ENCODE results near the gene CACNA1A. TPM values are rescaled to one million over a fixed set of nuclear protein-coding genes. Genes with fewer than 3 reads are reported as not detected.
"Not testable (repeated sequence)": the region's sequence is repeated elsewhere in the genome, so short reads cannot be mapped to it uniquely, and the experiment has no call there.

Gene CACNA1A
- total RNA-seq, 1 donor from 2014 or later, result 0.44 TPM

DNA sequence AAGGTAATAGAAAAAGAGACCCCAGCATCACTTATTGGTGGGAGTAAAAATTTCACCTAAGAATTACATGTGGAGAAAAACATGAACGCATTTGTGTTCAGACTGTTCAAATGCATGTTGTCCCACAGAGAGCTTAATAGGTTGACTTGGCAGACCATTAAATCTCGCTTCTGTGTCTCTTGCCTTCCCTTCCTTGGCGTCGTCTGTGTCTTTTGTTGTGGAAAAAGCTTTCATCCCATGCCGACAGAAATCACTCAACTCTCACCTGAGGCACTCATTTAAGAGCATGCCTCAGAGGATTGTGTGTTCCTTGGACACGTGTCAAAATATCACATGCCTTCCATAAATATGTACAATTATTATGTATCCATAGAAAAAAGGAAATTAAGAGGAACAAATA lies 24.4 kb upstream of the CACNA1A start:
- no peak overlapping the region for H3K27ac ChIP-seq (replicated peaks)
- no peak for DNase-seq
- no peaks in the 10 kb centered on the region for H3K9me3 ChIP-seq (replicated peaks)
- H3K4me1 ChIP-seq, result no peaks in the 10 kb centered on the region
- H3K27me3 ChIP-seq (ENCODE audit: low read depth), result peaks cover 77% of the 10 kb centered on the region
- no peaks in the 10 kb centered on the region for H3K36me3 ChIP-seq
- TF ChIP-seq, protein P1, sequence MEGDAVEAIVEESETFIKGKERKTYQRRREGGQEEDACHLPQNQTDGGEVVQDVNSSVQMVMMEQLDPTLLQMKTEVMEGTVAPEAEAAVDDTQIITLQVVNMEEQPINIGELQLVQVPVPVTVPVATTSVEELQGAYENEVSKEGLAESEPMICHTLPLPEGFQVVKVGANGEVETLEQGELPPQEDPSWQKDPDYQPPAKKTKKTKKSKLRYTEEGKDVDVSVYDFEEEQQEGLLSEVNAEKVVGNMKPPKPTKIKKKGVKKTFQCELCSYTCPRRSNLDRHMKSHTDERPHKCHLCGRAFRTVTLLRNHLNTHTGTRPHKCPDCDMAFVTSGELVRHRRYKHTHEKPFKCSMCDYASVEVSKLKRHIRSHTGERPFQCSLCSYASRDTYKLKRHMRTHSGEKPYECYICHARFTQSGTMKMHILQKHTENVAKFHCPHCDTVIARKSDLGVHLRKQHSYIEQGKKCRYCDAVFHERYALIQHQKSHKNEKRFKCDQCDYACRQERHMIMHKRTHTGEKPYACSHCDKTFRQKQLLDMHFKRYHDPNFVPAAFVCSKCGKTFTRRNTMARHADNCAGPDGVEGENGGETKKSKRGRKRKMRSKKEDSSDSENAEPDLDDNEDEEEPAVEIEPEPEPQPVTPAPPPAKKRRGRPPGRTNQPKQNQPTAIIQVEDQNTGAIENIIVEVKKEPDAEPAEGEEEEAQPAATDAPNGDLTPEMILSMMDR (IDR thresholded peaks at IDR 0.05; ENCODE audit: borderline replicate concordance), result no peak
- intact Hi-C loops (cut with micrococcal nuclease), result no loop called here
- H3K4me3 ChIP-seq, result no peak overlapping the region

DNA sequence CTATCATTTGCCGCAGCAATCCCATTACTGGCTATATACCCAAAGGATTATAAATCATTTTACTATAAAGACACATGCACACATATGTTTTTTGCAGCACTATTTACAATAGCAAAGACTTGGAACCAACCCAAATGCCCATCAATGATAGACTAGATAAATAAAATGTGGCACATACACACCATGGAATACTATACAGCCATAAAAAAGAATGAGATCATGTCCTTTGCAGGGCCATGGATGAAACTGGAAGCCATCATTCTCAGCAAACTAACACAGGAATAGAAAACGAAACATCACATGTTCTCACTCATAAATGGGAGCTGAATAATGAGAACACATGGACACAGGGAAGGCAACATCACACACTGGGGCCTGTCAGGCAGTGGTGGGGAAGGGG lies 23.4 kb upstream of the CACNA1A start:
- H3K27ac ChIP-seq (replicated peaks); H3K4me3 ChIP-seq; intact Hi-C loops (cut with micrococcal nuclease); DNase-seq; H3K36me3 ChIP-seq; H3K9me3 ChIP-seq (replicated peaks); H3K4me1 ChIP-seq: not testable (repeated sequence)
- peaks cover 83% of the 10 kb centered on the region for H3K27me3 ChIP-seq (ENCODE audit: low read depth)

DNA sequence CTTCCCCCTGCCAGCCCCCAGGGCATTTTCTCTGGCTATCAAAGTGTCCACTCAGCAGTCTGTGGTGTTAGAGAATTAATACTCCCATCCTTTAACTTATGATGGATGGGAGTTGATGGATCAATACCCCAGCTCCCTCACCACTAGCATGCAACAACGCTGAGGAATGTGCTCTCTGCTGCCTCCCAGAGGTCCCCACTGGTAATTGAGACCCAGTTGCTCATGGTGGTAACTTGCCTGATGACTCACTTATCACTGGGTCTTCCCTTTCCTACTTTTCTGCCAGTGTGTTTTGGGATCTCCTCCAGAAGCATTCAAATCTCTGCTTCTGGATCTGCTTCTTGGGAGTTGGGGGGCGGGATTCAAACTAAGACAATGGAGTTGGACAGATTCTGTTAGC lies 20.3 kb upstream of the CACNA1A start:
- H3K9me3 ChIP-seq (replicated peaks), result peaks cover 8% of the 10 kb centered on the region
- no peak overlapping the region for H3K27ac ChIP-seq (replicated peaks)
- no peak overlapping the region for H3K4me3 ChIP-seq
- TF ChIP-seq, protein P1 (IDR thresholded peaks at IDR 0.05; ENCODE audit: borderline replicate concordance), result no peak
- DNase-seq, result no peak
- no peaks in the 10 kb centered on the region for H3K36me3 ChIP-seq
- no peaks in the 10 kb centered on the region for H3K4me1 ChIP-seq
- intact Hi-C loops (cut with micrococcal nuclease), result no loop called here
- peaks cover 81% of the 10 kb centered on the region for H3K27me3 ChIP-seq (ENCODE audit: low read depth)

DNA sequence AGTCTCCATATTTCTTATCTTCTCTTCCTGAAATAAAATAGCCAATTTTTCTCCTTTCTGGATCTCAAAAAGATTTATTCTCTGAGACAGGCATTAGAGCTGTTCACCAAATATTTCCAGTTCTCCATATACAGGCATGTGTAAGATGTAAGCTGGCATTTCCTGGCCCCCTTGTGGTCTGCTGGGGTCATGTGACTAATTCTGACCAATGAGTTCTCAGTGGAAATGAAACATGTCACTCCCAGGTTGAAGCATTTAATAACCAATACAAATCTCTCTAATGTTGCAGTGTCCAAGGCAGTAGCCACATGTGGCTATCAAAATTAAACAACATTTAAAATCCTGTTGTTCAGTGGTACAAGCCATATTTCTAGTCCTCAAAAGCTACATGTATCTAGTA lies 14.8 kb upstream of the CACNA1A start:
- intact Hi-C loops (cut with micrococcal nuclease), result no loop called here
- TF ChIP-seq, protein P1 (IDR thresholded peaks at IDR 0.05; ENCODE audit: borderline replicate concordance), result no peak
- Histone ChIP-seq H3K9me3 (replicated peaks) (peaks cover 39% of the 10 kb centered on the region), H3K4me3 (no peak overlapping the region), H3K36me3 (no peaks in the 10 kb centered on the region), H3K27ac (replicated peaks) (no peak overlapping the region), H3K4me1 (no peaks in the 10 kb centered on the region), H3K27me3 (ENCODE audit: low read depth) (peaks cover 56% of the 10 kb centered on the region)
- no peak for DNase-seq

DNA sequence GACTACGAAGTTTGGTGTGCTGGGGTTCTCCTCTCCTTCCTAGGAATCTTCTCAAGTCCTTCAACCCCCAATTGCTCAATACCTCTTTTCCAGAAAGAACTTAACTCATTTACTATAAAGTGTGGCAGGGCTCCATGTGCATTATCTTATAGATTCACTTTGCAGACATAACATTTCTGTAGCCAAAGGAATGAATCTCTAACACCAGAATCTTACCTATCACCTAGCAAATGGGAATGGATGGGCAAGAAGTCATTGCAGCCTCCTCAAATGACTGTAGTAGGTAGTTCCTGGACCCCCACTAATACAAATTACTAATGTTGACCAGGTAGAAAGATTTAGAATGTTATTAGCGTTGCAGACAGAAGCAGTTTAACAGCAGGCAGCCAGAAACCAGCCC lies 5.7 kb upstream of the CACNA1A start:
- TF ChIP-seq, protein P1 (IDR thresholded peaks at IDR 0.05; ENCODE audit: borderline replicate concordance), result no peak
- Histone ChIP-seq H3K4me3 (no peak overlapping the region), H3K27ac (replicated peaks) (no peak overlapping the region), H3K36me3 (no peaks in the 10 kb centered on the region), H3K9me3 (replicated peaks) (no peaks in the 10 kb centered on the region), H3K4me1 (no peaks in the 10 kb centered on the region), H3K27me3 (ENCODE audit: low read depth) (peaks cover 82% of the 10 kb centered on the region)
- intact Hi-C loops (cut with micrococcal nuclease), result no loop called here
- no peak for DNase-seq

DNA sequence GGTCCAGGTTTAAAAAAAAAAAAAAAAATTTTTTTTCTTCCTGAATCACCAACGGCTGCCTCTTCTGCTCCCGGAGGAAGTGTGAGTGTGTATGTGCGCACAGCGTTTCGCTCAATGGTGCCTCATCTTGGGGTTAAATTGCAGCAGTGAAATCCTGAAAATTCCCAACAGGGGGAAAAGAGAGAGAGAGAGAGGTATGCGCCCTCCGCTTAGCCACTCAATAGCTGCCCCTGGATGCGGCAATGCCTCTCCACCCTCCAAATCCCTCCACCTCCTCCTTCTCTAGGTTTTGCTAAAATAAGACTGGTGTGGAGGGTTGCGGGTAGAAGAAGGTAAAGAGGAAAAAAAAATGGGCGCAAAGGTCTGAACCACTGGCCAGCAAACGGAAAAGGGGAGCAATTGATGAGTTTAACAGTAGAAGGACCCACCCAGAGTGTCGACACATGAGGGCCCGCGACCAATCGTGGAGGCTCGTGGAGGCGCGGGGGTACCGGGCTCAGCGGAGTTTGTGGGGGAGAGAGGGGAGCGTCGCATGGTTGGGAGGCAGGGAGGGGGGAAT lies 853 bp upstream of the CACNA1A start:
- no peaks in the 10 kb centered on the region for H3K9me3 ChIP-seq (replicated peaks)
- H3K4me1 ChIP-seq, result peaks cover 10% of the 10 kb centered on the region
- no peak overlapping the region for H3K4me3 ChIP-seq
- TF ChIP-seq, protein P1 (IDR thresholded peaks at IDR 0.05; ENCODE audit: borderline replicate concordance), result no peak
- no peak for DNase-seq
- intact Hi-C loops (cut with micrococcal nuclease), result no loop called here
- no peaks in the 10 kb centered on the region for H3K36me3 ChIP-seq
- H3K27ac ChIP-seq (replicated peaks), result no peak overlapping the region
- H3K27me3 ChIP-seq (ENCODE audit: low read depth), result peaks cover 98% of the 10 kb centered on the region

Data from left ventricle myocardium inferior (tissue), 1 donor.